ENCODE measurements around the gene PIK3CD.
A peak's percentile ranks its signal among the peaks of the same experiment; 100 is the strongest.

Gene PIK3CD

GRCh38 chr1:9651565-9652378 lies at the start of gene PIK3CD:
PIK3CD (plus strand) TSS chr1:9651731; CDS start chr1:9710456, 58,725 bp downstream.
- H3K4me3 ChIP-seq (ENCODE audit: low read depth in 1 of 2, low read length in 2 of 2) = peak within 1 kb of the TSS in 1 of 2 donors; percentile 38
- no peaks in the 10 kb centered on the region for H3K9me3 ChIP-seq (ENCODE audit: low read length)
- no peak within 1 kb of the TSS for H3K9ac ChIP-seq (ENCODE audit: low read length)
- H3K27me3 ChIP-seq (ENCODE audit: control insufficient read depth in 1 of 2, insufficient read depth in 2 of 2, low read length in 2 of 2) = peaks cover 0 to 26% of the 10 kb centered on the region in 2 donors
- H3K36me3 ChIP-seq (ENCODE audit: insufficient read depth, low read length) = no peaks in the 10 kb centered on the region
- no peak within 1 kb of the TSS for H3K27ac ChIP-seq (ENCODE audit: low read depth, low read length)
- H3K4me1 ChIP-seq (ENCODE audit: insufficient read depth, low read length) = no peaks in the 10 kb centered on the region

- Histone ChIP-seq H3K9ac (ENCODE audit: low read length) (no peak overlapping the region), H3K36me3 (ENCODE audit: insufficient read depth, low read length) (peaks cover 30% of the 10 kb centered on the region), H3K4me3 (ENCODE audit: low read depth in 1 of 2, low read length in 2 of 2) (no peak overlapping the region), H3K9me3 (ENCODE audit: low read length) (no peaks in the 10 kb centered on the region), H3K27ac (ENCODE audit: low read depth, low read length) (no peak overlapping the region), H3K27me3 (ENCODE audit: control insufficient read depth in 1 of 2, insufficient read depth in 2 of 2, low read length in 2 of 2) (no peaks in the 10 kb centered on the region), H3K4me1 (ENCODE audit: insufficient read depth, low read length) (no peaks in the 10 kb centered on the region)
These were observed 49.4 kb upstream of the PIK3CD start for GRCh38 chr1:9601942-9602793.

GRCh38 chr1:9602794-9603167 lies 48.8 kb upstream of the PIK3CD start:
- Histone ChIP-seq H3K9ac (ENCODE audit: low read length) (no peak overlapping the region), H3K27me3 (ENCODE audit: control insufficient read depth in 1 of 2, insufficient read depth in 2 of 2, low read length in 2 of 2) (no peaks in the 10 kb centered on the region), H3K4me1 (ENCODE audit: insufficient read depth, low read length) (no peaks in the 10 kb centered on the region), H3K27ac (ENCODE audit: low read depth, low read length) (no peak overlapping the region), H3K4me3 (ENCODE audit: low read depth in 1 of 2, low read length in 2 of 2) (no peak overlapping the region), H3K36me3 (ENCODE audit: insufficient read depth, low read length) (peaks cover 30% of the 10 kb centered on the region), H3K9me3 (ENCODE audit: low read length) (no peaks in the 10 kb centered on the region)

DNA sequence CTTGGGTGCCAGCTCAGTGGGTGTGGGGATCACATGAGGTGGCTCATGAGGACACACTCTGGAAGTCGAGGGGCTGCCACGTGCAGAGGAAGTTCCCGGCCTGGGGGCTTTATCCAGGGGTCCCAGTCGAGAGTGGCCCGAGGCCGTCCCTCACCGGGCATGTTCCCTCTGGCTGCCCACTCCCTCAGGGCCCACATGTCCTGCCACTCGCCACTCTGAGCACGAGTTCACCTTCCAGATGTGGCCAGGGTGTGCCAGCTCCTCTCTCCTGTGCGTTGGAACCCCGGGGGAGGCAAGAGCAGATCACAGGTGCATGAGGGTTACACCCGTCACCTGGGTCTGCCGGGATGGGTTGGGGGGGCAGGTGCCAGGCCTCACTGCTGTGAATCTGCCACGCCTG lies 48.2 kb upstream of the PIK3CD start:
- no peak overlapping the region for H3K27ac ChIP-seq (ENCODE audit: low read depth, low read length)
- H3K36me3 ChIP-seq (ENCODE audit: insufficient read depth, low read length) = peaks cover 27% of the 10 kb centered on the region
- H3K9ac ChIP-seq (ENCODE audit: low read length) = no peak overlapping the region

DNA sequence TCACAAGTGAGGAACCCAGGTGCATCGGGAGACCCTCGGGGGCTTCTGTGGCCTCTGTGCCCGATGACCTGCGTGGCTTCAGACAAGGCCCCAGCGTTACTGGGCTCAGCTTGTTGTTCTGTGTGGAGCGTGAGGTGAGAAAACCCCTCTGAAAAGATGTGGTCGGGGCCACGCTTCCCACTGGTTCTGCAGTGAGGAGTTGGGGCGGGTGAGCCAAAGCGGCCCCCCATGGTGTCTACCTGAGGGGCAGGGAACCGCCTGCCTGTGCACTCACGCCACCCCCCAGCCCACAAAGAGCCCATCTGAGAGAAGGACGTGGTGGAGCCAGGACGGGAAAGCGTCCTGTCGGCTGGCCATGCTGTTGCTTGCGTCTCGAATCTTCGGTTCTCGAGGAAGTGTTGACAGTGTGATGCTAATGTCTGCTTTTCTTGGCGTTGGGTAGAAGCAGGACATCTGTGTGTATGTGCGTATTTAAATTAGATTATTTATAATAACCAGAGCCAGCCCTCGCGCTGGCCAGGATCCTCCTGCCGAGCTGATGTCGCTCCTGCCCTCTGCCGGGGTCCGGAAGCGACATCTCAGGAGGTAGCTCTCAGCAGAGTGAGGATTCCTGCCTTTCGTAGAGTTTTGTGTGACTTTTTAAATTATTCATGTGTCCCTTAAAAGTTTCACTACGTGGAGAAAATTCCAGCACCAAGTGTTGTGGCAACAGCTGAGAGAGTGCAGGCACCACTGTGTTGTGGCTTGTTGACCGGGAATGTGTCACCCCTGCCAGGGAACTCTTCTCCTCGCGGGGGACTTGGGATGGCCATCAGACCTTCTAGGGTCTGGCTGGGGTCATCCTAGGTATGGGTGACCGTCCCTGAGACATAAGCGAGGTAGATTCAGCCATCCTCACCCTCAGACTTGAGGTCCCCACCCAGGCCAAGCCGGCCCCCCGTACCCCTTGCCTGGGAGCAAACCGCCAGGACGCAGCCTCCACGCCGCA lies 47.5 kb upstream of the PIK3CD start:
- H3K27me3 ChIP-seq (ENCODE audit: control insufficient read depth in 1 of 2, insufficient read depth in 2 of 2, low read length in 2 of 2) = no peaks in the 10 kb centered on the region
- H3K4me3 ChIP-seq (ENCODE audit: low read depth in 1 of 2, low read length in 2 of 2) = no peak overlapping the region
- peaks cover 26% of the 10 kb centered on the region for H3K36me3 ChIP-seq (ENCODE audit: insufficient read depth, low read length)
- H3K27ac ChIP-seq (ENCODE audit: low read depth, low read length) = no peak overlapping the region
- no peaks in the 10 kb centered on the region for H3K9me3 ChIP-seq (ENCODE audit: low read length)
- H3K4me1 ChIP-seq (ENCODE audit: insufficient read depth, low read length) = no peaks in the 10 kb centered on the region
- no peak overlapping the region for H3K9ac ChIP-seq (ENCODE audit: low read length)

More for the DNA sequence above, 48.2 kb upstream of the PIK3CD start:
- Histone ChIP-seq H3K4me3 (ENCODE audit: low read depth in 1 of 2, low read length in 2 of 2) (no peak overlapping the region), H3K4me1 (ENCODE audit: insufficient read depth, low read length) (no peaks in the 10 kb centered on the region), H3K9me3 (ENCODE audit: low read length) (no peaks in the 10 kb centered on the region), H3K27me3 (ENCODE audit: control insufficient read depth in 1 of 2, insufficient read depth in 2 of 2, low read length in 2 of 2) (no peaks in the 10 kb centered on the region)

- Histone ChIP-seq H3K4me3 (ENCODE audit: low read depth in 1 of 2, low read length in 2 of 2) (no peak overlapping the region), H3K27ac (ENCODE audit: low read depth, low read length) (no peak overlapping the region), H3K9me3 (ENCODE audit: low read length) (no peaks in the 10 kb centered on the region), H3K27me3 (ENCODE audit: control insufficient read depth in 1 of 2, insufficient read depth in 2 of 2, low read length in 2 of 2) (no peaks in the 10 kb centered on the region), H3K4me1 (ENCODE audit: insufficient read depth, low read length) (no peaks in the 10 kb centered on the region), H3K36me3 (ENCODE audit: insufficient read depth, low read length) (peaks cover 30% of the 10 kb centered on the region), H3K9ac (ENCODE audit: low read length) (no peak overlapping the region)
These were observed 46.7 kb upstream of the PIK3CD start for GRCh38 chr1:9604836-9605235.

- Histone ChIP-seq H3K9me3 (ENCODE audit: low read length) (no peaks in the 10 kb centered on the region), H3K36me3 (ENCODE audit: insufficient read depth, low read length) (peaks cover 25% of the 10 kb centered on the region), H3K9ac (ENCODE audit: low read length) (no peak overlapping the region), H3K4me3 (ENCODE audit: low read depth in 1 of 2, low read length in 2 of 2) (no peak overlapping the region), H3K27ac (ENCODE audit: low read depth, low read length) (no peak overlapping the region), H3K4me1 (ENCODE audit: insufficient read depth, low read length) (no peaks in the 10 kb centered on the region), H3K27me3 (ENCODE audit: control insufficient read depth in 1 of 2, insufficient read depth in 2 of 2, low read length in 2 of 2) (no peaks in the 10 kb centered on the region)
These were observed 45.5 kb upstream of the PIK3CD start for GRCh38 chr1:9605946-9606455.

- Histone ChIP-seq H3K36me3 (ENCODE audit: insufficient read depth, low read length) (peaks cover 20% of the 10 kb centered on the region), H3K27ac (ENCODE audit: low read depth, low read length) (no peak overlapping the region), H3K27me3 (ENCODE audit: control insufficient read depth in 1 of 2, insufficient read depth in 2 of 2, low read length in 2 of 2) (no peaks in the 10 kb centered on the region), H3K9ac (ENCODE audit: low read length) (no peak overlapping the region), H3K4me3 (ENCODE audit: low read depth in 1 of 2, low read length in 2 of 2) (no peak overlapping the region), H3K9me3 (ENCODE audit: low read length) (no peaks in the 10 kb centered on the region), H3K4me1 (ENCODE audit: insufficient read depth, low read length) (no peaks in the 10 kb centered on the region)
These were observed 45.1 kb upstream of the PIK3CD start for GRCh38 chr1:9606458-9606857.

DNA sequence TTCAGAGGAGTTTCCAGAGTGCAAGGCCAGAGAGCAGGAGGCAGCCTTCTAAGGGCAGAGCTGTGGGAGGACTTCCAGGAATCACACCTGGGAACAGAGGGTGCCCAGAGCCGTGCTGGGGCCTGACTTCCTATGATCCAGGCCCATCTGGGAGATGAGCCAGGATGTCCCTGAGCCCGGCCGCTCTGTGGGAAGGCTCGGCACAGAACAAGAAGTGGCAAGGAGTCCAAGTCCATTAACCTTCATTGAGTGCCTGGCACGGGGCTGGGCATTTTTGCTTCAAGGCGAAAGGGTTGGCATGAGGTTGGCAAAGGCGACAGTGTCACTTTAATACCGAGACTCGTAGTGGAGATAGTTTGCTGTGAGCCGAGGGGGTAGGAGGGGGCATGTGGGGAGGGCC lies 44.6 kb upstream of the PIK3CD start:
- no peak overlapping the region for H3K9ac ChIP-seq (ENCODE audit: low read length)
- no peaks in the 10 kb centered on the region for H3K9me3 ChIP-seq (ENCODE audit: low read length)
- peaks cover 15% of the 10 kb centered on the region for H3K36me3 ChIP-seq (ENCODE audit: insufficient read depth, low read length)
- no peak overlapping the region for H3K27ac ChIP-seq (ENCODE audit: low read depth, low read length)
- no peak overlapping the region for H3K4me3 ChIP-seq (ENCODE audit: low read depth in 1 of 2, low read length in 2 of 2)
- no peaks in the 10 kb centered on the region for H3K4me1 ChIP-seq (ENCODE audit: insufficient read depth, low read length)
- H3K27me3 ChIP-seq (ENCODE audit: control insufficient read depth in 1 of 2, insufficient read depth in 2 of 2, low read length in 2 of 2) = no peaks in the 10 kb centered on the region

DNA sequence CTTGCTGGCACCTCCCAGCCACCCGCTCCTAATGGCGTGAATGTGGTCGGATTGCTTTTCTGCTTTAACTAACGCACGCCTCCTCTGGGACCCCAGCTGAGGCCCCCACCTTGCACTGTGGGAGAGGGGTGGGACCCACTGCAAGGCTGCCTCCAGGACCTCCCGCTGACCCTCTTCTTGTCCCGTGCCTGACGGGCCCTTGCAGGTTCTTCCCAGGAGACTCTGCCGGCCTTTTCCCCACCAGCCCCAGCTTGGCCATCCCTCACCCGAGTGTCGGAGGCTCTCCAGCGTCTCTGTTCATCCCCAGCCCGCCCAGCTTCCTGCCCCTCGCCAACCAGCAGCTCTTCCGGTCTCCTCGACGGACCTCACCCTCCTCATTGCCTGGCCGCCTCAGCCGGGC lies 44.2 kb upstream of the PIK3CD start:
- Histone ChIP-seq H3K4me1 (ENCODE audit: insufficient read depth, low read length) (no peaks in the 10 kb centered on the region), H3K27ac (ENCODE audit: low read depth, low read length) (no peak overlapping the region), H3K9me3 (ENCODE audit: low read length) (no peaks in the 10 kb centered on the region), H3K9ac (ENCODE audit: low read length) (no peak overlapping the region), H3K27me3 (ENCODE audit: control insufficient read depth in 1 of 2, insufficient read depth in 2 of 2, low read length in 2 of 2) (no peaks in the 10 kb centered on the region), H3K36me3 (ENCODE audit: insufficient read depth, low read length) (peaks cover 15% of the 10 kb centered on the region), H3K4me3 (ENCODE audit: low read depth in 1 of 2, low read length in 2 of 2) (no peak overlapping the region)

GRCh38 chr1:9609998-9610397 lies 41.5 kb upstream of the PIK3CD start:
- Histone ChIP-seq H3K4me1 (ENCODE audit: insufficient read depth, low read length) (no peaks in the 10 kb centered on the region), H3K9ac (ENCODE audit: low read length) (no peak overlapping the region), H3K27ac (ENCODE audit: low read depth, low read length) (no peak overlapping the region), H3K27me3 (ENCODE audit: control insufficient read depth in 1 of 2, insufficient read depth in 2 of 2, low read length in 2 of 2) (no peaks in the 10 kb centered on the region), H3K4me3 (ENCODE audit: low read depth in 1 of 2, low read length in 2 of 2) (no peak overlapping the region), H3K36me3 (ENCODE audit: insufficient read depth, low read length) (peaks cover 14% of the 10 kb centered on the region), H3K9me3 (ENCODE audit: low read length) (no peaks in the 10 kb centered on the region)

All from muscle layer of colon (tissue), 2 donors.